Measurements from ENCODE around the gene AQR. TPM values are rescaled to one million over a fixed set of nuclear protein-coding genes. Genes with fewer than 3 reads are reported as not detected.

The AQR gene
- total and polyA plus RNA-seq, 2 experiments from 2014 or later = 42.3 to 67.3 TPM

DNA sequence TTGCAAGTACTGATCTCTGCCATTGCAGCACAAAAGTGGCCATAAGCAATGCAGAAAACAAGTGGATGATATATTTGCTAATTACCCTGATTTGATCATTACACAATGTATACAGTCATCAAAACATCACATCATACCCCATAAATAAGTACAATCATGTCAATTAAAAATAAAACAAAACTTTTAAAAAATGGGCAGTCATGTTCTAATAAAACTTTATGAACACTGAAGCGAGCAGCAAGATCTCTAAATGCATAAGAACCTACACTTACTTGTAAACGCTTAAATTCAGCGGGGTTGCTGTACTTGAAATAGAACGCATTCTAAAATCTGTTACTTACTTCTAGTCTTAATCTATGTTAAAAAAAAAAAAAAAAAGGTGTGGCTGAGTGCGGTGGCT, 73.4 kb downstream of the AQR start (continued):
- TF ChIP-seq, protein P1, sequence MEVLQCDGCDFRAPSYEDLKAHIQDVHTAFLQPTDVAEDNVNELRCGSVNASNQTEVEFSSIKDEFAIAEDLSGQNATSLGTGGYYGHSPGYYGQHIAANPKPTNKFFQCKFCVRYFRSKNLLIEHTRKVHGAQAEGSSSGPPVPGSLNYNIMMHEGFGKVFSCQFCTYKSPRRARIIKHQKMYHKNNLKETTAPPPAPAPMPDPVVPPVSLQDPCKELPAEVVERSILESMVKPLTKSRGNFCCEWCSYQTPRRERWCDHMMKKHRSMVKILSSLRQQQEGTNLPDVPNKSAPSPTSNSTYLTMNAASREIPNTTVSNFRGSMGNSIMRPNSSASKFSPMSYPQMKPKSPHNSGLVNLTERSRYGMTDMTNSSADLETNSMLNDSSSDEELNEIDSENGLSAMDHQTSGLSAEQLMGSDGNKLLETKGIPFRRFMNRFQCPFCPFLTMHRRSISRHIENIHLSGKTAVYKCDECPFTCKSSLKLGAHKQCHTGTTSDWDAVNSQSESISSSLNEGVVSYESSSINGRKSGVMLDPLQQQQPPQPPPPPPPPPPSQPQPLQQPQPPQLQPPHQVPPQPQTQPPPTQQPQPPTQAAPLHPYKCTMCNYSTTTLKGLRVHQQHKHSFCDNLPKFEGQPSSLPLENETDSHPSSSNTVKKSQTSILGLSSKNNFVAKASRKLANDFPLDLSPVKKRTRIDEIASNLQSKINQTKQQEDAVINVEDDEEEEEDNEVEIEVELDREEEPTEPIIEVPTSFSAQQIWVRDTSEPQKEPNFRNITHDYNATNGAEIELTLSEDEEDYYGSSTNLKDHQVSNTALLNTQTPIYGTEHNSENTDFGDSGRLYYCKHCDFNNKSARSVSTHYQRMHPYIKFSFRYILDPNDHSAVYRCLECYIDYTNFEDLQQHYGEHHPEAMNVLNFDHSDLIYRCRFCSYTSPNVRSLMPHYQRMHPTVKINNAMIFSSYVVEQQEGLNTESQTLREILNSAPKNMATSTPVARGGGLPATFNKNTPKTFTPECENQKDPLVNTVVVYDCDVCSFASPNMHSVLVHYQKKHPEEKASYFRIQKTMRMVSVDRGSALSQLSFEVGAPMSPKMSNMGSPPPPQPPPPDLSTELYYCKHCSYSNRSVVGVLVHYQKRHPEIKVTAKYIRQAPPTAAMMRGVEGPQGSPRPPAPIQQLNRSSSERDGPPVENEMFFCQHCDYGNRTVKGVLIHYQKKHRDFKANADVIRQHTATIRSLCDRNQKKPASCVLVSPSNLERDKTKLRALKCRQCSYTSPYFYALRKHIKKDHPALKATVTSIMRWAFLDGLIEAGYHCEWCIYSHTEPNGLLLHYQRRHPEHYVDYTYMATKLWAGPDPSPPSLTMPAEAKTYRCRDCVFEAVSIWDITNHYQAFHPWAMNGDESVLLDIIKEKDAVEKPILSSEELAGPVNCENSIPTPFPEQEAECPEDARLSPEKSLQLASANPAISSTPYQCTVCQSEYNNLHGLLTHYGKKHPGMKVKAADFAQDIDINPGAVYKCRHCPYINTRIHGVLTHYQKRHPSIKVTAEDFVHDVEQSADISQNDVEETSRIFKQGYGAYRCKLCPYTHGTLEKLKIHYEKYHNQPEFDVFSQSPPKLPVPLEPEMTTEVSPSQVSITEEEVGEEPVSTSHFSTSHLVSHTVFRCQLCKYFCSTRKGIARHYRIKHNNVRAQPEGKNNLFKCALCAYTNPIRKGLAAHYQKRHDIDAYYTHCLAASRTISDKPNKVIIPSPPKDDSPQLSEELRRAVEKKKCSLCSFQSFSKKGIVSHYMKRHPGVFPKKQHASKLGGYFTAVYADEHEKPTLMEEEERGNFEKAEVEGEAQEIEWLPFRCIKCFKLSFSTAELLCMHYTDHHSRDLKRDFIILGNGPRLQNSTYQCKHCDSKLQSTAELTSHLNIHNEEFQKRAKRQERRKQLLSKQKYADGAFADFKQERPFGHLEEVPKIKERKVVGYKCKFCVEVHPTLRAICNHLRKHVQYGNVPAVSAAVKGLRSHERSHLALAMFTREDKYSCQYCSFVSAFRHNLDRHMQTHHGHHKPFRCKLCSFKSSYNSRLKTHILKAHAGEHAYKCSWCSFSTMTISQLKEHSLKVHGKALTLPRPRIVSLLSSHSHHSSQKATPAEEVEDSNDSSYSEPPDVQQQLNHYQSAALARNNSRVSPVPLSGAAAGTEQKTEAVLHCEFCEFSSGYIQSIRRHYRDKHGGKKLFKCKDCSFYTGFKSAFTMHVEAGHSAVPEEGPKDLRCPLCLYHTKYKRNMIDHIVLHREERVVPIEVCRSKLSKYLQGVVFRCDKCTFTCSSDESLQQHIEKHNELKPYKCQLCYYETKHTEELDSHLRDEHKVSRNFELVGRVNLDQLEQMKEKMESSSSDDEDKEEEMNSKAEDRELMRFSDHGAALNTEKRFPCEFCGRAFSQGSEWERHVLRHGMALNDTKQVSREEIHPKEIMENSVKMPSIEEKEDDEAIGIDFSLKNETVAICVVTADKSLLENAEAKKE (CRISPR knock-in tag; IDR thresholded peaks at IDR 0.05) = no peak
- no peak for TF ChIP-seq NANOG (IDR thresholded peaks at IDR 0.05; ENCODE audit: borderline replicate concordance)
- TF ChIP-seq STAT1 (IDR thresholded peaks at IDR 0.05; ENCODE audit: unreplicated experiment) = no peak

DNA sequence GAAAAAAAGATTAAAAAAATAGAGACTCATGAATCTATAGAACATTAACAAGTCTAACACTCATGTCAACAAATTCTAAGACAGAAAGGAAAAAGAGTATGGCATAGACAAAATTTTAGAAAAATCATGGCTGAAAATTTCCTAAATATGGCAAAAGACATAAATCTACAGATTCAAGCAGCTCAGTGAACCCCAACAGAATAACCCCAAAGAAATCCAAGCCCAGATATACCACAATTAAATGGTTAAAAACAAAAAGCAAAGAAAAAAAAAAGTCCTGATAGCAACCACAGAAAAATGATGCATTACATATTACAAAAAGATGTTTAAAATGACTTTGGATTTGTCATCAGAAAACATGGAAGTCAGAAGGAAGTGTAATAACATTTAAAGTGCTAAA, 75.6 kb downstream of the AQR start:
- Histone ChIP-seq H2AFZ (no peak overlapping the region), H3K4me1 (ENCODE audit: insufficient read depth) (no peaks in the 10 kb centered on the region), H3K27ac (ENCODE audit: low read depth) (no peak overlapping the region), H3K79me2 (replicated peaks; ENCODE audit: insufficient read depth) (no peaks in the 10 kb centered on the region), H3F3A (replicated peaks; ENCODE audit: low read depth) (no peaks in the 10 kb centered on the region), H3K4me3 (no peak overlapping the region), H3K9me2 (ENCODE audit: insufficient read depth) (no peaks in the 10 kb centered on the region), H3K36me3 (ENCODE audit: insufficient read depth) (peaks cover 33% of the 10 kb centered on the region), H4K20me1 (replicated peaks; ENCODE audit: insufficient read depth) (no peaks in the 10 kb centered on the region; the same call in 1 of the 2 replicates), H3K27me3 (ENCODE audit: insufficient read depth) (no peaks in the 10 kb centered on the region), H3K4me2 (no peak overlapping the region)
- no peaks in the 10 kb centered on the region for H3K27me3 Mint-ChIP-seq (ENCODE audit: insufficient read depth, low read depth, poor library complexity)
- DNase-seq (ENCODE audit: low spot score) (no peak), ATAC-seq (no peak)
- no peaks in the 10 kb centered on the region; the same call in 2 of the 3 replicates for H3K4me1 Mint-ChIP-seq
- TF ChIP-seq, protein P1 (CRISPR knock-in tag; IDR thresholded peaks at IDR 0.05) = no peak
- TF ChIP-seq, protein P2, sequence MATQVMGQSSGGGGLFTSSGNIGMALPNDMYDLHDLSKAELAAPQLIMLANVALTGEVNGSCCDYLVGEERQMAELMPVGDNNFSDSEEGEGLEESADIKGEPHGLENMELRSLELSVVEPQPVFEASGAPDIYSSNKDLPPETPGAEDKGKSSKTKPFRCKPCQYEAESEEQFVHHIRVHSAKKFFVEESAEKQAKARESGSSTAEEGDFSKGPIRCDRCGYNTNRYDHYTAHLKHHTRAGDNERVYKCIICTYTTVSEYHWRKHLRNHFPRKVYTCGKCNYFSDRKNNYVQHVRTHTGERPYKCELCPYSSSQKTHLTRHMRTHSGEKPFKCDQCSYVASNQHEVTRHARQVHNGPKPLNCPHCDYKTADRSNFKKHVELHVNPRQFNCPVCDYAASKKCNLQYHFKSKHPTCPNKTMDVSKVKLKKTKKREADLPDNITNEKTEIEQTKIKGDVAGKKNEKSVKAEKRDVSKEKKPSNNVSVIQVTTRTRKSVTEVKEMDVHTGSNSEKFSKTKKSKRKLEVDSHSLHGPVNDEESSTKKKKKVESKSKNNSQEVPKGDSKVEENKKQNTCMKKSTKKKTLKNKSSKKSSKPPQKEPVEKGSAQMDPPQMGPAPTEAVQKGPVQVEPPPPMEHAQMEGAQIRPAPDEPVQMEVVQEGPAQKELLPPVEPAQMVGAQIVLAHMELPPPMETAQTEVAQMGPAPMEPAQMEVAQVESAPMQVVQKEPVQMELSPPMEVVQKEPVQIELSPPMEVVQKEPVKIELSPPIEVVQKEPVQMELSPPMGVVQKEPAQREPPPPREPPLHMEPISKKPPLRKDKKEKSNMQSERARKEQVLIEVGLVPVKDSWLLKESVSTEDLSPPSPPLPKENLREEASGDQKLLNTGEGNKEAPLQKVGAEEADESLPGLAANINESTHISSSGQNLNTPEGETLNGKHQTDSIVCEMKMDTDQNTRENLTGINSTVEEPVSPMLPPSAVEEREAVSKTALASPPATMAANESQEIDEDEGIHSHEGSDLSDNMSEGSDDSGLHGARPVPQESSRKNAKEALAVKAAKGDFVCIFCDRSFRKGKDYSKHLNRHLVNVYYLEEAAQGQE (IDR thresholded peaks at IDR 0.05; ENCODE audit: unreplicated experiment) = no peak
- TF ChIP-seq EZH2phosphoT487 (IDR thresholded peaks at IDR 0.05; ENCODE audit: unreplicated experiment) = no peak
- H3K27ac Mint-ChIP-seq = no peak overlapping the region; the same call in 1 of the 2 replicates
- no peak overlapping the region for H3K4me3 Mint-ChIP-seq
- peaks cover 76% of the 10 kb centered on the region for H3K36me3 Mint-ChIP-seq (ENCODE audit: low read depth)
- H3K9me3 Mint-ChIP-seq = peaks cover 25% of the 10 kb centered on the region

Data from GM23338 (cell line).